Stimulated activated CD4-positive, alpha-beta T cell treated with anti-CD3 and anti-CD28 coated beads, Interleukin-15, amount 100 ng/mL, for 48 hours (primary cell): ENCODE results near the gene INTS11.

Experiments
- DNase-seq, 2 donors: peaks; one replicate each; pipeline ENCODE4 v3.0.0-alpha.2; 2020; ENCODE audit warnings: low read depth in 2 of 2

The INTS11 gene

DNA sequence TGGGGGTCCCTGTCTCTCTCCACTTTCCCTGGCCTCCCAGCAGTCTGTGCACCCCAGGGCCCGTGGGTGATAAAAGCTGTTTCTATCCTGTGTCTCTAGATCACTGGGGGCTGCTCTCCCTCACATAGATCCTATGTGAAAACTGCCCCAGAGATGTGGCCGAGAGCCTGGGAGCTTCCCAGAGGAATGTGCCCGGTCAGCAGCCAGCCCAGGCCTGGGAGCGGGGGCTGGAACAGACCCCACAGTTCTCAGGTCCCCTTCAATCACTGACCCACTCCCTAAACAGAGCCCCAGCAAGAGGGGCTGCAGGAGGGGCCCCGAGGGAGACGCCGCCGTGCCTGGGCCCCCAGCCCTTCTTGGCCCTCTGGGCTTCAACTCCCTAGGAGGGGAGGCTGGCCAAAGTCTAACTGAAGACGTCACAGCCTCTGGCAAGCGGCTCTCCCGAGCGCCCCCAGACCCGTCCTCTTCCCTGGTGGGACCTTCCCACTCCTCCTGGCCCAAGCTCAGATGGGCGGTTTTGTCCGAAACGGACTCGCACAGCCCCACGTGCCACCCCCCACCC, 33.5 kb upstream of the INTS11 start:
- no peak for DNase-seq

DNA sequence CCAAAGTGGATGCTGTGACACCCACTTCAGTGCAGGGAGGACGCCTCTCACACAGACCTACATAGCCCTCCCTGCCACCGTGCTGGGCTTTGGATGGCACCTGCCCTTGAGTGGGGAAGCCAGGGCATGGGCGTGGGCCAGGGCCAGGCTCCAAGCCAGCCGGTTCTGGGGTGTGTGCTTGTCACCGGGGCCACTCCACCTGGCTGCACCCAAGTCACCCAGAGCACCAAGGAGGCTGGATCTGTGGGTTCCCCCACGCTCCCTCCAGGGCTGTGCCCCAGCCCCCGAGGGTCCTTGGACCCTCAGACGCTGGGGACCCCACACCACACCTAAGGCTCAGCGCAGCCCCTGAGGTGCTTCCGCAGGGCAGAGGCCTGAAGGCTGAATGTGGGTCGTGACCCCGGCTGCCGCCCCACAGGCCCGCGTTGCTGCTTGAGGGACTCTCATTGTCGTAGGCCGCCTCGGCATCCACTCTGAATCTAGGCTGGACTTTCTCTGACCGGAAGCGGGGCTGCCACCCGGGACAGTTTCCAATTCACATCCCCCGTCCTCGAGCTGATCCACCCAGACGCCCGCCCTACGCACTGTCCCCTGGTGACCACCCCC, 32.4 kb upstream of the INTS11 start:
- no peak for DNase-seq

DNA sequence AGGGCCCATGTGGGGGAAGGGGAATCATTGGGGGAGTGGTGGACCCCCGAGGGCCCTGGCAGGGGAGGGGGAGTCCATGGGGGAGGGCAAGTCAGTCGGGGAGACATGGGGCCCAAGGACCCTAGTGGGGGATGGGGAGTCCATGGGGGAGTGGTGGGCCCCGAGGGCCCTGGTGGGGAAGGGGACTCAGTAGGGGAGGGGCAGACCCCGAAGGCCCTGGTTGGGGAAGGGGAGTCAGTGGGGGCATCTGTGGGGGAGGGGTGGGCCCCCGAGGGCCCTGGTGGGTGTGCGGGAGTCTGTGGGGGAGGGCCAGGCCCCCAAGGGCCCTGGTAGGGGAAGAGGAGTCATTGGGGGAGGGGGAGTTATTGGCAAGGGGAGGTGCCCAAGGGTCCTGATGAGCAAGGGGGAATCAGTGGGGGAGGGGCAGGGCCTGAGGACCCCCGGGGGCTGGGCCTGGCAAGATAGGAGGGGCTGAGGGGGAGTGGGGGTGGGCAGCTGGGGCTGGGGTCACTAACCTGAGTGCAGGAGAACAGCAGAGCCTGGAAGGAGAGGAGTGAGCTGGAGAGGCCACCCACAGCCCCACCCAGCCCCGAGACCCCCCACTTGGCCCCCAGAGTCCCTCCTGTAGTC, 31.8 kb upstream of the INTS11 start:
- DNase-seq = no peak

DNA sequence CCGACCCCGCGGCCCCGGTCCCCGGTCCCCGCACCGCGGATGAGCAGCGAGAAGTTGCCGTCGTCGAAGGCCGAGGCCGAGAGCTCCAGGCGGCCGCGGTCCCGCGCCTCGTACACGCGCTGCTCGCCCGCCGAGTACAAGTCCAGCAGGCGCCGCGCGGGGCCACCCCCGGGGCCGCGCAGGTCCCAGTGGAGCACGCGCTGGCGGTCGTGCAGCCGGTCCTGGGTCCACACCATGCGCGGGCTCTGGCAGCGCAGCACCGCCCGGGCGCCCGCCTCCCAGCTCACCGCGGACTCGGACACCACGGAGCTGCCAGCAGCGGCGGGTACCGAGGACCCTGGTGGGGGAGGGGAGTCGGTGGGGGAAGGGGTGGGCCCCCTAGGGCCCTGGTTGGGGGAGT, 31.0 kb upstream of the INTS11 start:
- DNase-seq = no peak

DNA sequence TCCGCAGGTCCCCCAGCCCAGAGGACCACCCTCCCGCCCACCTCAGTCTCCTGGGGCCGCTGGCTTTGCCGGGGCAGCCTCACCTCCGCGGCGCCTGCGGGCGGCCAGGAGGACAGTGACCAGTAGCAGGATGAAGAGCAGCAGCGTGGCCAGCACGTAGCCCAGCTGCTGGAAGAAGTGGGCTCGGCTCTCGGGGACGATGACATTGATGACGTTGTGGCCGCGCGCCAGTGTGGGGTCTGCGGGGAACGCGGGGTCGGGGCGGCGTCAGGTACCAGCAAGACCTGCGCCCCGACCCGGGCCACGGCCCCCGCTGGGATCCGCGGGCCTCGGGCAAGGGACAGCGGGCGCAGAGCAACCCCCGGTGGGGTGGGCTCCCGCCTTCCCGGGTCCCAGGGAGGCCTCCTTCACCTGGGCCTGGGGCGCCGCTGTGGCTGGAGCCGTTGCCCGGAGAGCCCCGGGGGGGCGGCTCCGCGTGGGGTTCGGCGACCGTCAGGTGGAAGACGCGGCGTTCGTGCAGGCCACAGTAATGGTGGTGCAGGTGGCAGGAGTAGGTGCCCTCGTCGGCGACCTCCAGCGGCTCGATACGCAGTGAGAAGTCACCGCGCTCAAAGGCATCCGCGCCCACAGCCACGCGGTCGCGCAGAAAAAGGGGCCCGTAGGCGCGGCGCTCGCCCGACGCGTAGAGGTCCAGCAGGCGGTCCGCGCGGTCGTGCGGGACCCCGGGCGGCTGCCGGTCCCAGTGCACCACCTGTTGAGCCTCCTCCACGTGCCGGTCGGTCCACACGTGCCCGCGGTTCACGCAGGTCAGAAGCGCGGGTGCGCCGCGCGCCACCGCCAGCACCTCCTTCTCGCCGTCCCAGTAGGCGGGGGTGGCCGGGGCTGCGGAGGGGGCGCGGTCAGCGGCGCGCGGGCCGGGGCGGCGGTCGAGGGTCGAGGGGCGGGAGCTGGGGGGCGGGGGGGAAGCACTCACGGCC, 30.1 kb upstream of the INTS11 start:
- no peak for DNase-seq

DNA sequence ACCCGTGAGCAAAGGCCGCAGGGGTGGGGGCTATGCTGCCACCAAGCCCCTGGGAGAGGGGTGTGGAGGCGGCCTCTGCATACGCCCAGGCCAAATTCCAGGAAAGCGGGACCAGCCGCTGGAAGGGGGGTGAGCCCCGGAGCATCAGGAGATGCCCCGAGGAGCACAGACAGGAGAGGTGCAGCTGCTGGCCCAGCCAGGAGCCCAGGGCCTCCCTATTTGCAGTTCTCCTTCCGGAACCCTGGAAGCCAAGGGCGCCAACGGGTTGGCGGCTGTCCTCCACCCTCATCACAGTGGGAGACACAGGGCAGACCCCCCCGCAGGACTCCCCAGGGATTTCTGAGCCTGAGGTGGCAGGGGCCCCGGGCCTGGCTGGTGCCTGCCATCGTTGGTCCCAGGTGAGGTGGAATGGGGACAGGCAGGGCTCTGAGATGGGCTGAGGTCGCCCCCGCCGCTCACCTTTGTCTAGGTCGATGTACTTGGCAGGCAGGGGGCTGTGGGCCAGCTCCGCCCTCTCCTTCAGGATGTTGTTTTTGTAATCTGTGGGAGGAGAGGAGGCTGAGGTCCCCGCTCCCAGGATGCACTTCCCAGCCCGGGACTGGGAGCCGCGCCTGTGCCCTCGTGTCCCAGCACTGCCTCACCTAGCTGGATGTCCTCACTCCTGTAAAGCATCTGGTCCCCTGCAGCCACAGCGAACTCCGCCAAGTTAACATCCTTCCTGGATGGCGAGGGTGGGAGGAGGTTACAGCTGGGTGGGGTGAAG, 29.1 kb upstream of the INTS11 start:
- no peak for DNase-seq

DNA sequence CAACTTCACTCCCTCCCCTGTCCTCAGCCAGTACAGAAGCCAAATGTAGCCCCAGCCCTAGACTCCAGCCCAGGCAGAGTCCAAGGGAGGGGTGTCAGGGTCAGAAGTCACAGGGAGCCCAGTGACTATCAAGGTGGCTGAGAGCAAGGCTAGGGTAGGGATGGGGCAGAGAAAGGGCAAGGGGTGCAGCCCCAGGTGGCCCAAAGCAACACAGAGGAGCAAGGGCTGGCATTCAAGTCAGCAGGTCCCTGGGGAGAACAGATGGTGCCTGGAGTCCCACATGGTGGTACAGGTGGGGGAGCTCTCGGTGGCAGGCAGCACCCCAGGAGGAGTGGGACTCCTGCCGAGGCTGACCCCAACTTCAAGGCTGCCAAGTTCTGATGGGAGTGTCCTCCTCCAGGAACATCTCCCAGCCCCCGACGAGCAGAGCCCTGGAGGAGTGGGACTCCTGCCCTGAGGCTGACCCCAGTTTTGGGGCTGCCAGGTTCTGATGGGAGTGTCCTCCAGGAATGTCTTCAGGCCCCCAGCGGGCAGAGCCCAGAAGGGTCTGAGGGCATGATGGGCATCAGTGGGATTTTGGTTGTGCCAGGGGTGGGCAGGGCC, 28.4 kb upstream of the INTS11 start:
- DNase-seq = no peak

DNA sequence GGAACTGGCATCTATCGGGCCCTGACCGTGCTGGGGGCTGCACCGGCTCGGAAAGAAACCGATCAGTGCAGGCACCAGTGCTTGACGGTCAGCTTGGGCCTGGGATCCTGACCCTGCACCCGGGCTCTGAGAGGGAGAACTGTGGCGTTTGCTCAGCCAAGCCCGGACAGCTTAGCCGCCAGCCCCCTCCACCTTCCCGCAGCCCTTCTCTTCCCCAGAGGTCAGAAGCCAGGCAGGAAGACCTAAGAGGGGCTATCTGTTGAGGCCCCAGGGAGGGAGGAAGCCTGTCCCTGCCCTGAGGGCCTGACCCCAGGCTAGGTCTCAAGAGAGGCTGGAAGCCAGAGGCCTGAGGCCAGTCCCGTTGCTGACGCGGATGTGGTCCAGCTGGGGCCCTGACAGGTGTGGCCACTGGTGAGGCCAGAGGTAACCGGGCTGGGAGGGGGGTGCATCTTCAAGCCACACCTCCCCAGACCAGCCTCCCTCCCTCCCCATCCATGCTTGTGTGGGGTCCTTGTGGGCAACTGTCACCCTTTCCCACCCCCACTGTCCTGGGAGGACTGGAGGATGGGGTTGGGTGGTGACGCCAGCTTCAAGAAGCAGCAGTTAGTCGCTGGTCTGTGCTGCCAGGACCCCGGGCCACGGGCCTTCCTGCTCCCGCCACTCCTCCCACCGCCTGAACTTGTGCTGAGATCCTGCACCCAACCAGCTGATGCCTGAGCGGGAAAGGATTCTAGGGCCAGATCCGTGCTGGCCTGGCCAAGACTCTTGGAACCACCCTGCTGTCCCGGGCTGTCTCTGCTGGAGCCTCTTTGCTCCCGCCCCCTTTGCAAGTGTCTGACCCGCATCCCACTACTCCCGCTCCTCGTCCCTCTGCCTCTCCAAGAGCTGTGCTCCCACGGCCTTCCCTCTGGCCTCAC, 27.3 kb upstream of the INTS11 start:
- no peak for DNase-seq

DNA sequence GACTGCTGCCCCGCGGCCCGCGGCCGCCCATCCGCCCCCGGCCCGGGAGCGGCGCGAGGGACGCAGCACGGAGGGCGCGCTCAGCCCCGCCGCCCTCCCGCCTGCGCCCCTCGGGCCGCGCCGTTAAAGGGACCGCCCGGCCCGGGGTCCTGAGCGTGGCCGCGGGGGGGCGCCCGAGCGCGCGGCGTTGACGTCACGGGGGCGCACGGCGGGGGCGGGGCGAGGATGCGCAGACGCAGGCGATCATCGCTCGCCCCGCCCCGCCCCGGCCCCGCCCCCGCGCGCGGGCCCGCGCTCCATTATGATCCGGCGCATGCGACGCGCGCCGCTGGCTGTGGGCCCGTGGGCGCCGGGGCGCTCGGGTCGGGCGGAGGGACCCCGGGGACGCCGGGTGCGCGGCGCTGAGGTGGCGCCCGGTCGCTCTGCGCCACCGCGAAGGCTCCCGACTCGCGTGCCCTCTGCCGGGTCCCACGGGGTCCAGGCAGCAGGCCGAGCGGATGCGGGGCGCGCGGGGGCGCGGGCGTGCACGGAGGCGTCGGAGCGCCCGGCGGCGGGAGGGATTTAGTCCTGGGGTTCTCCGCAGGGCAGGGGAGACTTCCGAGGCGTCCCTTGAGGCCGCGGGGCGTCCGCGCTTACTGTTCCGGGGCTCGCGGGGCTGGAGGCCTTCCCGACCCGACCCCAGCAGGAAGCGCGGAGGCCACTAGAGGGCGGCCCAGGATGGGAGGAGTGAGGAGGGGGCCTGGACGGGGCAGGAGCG, 25.0 kb upstream of the INTS11 start, which contains the start of gene DVL1:
TSS of gene DVL1 (minus strand) at position 163 of the 757 bp plus-strand sequence. CDS start 353 bp downstream, outside the sequence.
- peak in 1 of 2 donors; percentile 55 for DNase-seq

DNA sequence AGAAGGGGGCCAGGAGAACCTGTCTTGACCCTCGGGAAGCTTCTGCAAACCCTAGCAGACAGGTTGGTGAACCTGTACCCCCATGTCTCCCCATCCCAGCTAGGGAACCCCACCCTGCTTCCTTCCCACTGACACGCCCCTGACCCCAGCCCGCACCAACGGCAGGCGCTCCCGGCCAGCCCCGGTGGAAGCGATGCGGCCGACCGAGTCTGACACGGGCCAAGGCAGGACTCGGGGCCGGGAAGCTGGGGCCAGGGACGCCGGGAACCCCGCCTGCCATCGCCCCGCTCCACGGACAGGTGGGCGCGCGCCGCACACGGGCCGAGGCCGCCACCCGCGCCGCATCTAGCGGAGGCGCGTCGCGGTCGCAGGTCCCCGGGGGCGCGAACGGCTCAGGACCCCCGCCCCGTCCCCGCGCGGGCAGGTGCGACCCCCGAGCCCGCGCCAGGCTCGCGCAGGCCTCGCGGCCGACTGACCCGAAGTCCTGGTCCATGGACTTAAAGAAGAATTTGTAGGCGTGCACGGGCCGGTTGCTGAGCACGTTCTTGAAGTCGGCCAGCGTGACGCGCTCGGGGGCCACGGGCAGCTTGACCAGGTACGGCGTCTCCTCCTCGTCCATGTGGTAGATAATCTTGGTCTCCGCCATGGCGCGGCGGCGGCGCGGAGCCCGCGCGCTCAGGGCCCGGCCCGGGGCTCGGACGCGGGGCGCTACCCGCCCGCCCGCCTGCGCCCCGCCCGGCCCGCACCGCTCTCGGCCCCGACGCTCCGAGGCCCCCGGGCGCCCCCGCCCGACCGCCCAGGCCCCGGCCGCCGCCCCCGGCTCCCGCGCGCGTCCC, 24.2 kb upstream of the INTS11 start:
- DNase-seq = no peak

DNA sequence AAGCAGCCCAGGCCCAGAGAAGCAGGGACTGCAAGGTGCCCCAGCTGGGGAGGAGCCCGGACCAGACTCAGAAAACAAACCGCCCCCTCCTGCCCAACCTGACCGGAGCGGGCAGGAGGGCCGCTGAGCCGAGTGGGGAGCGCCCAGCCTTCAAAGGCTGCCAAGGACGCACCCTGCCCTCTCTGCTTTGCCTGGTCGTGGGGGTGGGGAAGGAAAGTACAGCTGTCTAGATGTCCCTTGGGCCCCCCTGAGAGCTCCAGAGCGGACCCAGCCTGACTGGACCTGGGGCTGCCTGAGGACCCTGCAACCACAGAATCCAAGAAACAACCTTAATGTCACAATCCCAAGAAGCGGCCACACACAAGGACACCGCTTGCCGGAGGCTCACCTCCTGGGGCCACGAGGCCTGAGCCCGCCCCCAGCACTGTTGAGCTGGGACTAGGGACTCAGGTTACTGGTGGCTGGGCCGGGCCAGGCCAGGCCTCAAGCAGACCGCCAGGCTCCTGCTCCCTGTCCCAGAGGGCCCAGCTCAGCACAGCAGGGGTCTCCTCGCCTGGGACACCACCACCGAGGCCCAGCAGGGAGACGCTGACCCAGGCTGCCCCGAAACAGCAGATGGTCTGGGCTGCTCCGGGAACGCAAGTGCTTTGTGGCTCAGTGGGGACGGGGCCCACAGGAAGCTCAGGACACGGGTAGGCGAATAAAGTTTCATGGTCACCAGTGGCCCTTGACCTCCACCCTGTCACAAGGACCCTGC, 23.4 kb upstream of the INTS11 start:
- DNase-seq = no peak

DNA sequence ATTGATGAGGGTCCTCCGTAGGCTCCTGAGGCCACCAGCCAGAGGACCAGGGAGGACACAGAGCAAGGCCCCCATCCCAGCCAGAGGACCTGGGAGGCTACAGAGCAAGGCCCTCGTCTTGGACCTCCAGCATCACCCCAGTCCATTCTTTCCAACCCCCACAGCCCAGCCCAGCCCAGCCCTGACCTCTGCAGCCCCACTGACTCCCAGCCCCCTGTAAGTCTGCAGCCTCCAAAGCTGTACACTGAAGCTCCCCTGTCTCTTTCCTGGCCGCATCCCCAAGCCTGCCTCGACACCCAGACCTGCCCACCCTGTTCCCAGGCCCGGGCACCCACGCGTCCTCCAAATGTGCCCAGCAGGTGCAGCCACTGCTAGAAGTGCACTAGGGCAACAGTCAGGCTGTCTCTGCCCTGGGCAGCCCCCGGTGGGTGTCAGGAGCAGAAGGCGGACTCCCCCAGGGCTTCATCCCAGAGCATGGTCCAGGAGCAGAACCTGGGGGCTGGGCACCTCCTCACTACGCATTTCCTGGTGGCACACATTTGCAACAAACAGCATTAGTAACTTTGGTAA, 22.7 kb upstream of the INTS11 start:
- DNase-seq = no peak

DNA sequence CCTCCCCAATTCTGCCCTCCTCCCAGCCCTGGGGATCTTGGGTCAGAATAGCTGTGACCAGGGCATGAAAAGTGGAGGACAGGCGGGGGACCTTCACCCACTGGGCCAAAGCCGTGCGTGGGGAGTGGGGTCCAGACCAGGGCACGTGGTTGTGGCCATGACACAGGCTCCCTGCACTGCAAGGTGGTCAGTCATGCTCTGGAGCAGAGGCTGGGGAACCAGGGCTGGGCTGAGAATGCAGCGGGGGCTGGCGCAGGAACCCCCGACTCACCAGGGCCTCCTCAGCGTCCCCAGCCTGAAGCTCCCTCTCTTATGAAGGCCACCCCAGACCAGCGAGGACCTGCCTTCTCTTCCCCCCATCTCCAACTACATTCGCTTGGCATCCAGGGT, 22.0 kb upstream of the INTS11 start:
- no peak for DNase-seq

DNA sequence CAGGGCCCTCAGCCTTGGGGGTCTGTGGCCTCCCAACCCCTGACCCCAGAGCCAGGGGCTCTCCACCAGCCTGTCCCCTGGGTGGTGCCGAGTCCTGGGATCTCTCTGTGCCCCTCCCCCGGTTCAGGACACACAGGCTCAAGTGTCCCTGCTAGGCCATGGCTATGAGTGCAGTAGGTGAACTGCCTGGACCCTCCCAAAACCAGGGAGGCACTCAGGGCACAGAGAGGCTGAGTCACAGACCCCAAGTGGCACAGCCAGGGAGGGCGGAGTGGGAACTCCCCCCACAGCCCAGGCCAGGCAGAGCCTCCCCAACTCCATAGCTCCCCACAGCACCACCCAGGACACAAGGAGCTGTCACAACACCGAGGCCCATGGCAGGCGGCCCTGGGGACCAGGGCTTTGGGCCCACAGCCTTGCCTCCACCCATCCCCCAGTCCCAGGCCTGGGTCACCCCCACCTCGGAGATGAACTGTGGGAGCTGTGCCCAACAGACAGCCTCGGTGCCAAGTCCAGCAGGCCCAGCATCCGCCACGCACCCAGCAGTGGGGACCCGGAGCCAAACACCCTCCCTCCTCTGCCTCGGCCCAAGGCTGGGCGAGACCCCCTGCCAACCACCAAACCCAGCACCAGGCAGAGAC, 21.5 kb upstream of the INTS11 start:
- DNase-seq = no peak

DNA sequence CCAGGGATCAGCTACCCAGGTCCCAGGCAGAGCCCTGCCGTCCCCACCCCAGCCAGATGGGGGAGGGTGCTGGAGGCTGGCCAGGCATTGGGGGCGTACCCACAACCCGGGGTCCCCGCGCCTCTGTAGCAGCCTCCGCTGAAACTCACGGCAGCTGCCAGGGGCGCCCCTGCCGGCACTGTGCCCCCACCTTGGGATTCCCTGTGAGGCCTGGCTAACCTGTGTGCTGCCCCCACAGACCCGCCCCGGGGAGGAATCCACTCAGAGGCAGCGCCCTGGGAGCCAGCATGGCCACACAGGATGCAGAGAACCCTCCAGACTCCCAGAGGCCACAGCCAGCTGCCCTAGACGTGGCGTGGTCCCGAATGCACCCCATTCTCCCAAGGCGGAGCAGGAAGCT, 20.9 kb upstream of the INTS11 start:
- DNase-seq = no peak

DNA sequence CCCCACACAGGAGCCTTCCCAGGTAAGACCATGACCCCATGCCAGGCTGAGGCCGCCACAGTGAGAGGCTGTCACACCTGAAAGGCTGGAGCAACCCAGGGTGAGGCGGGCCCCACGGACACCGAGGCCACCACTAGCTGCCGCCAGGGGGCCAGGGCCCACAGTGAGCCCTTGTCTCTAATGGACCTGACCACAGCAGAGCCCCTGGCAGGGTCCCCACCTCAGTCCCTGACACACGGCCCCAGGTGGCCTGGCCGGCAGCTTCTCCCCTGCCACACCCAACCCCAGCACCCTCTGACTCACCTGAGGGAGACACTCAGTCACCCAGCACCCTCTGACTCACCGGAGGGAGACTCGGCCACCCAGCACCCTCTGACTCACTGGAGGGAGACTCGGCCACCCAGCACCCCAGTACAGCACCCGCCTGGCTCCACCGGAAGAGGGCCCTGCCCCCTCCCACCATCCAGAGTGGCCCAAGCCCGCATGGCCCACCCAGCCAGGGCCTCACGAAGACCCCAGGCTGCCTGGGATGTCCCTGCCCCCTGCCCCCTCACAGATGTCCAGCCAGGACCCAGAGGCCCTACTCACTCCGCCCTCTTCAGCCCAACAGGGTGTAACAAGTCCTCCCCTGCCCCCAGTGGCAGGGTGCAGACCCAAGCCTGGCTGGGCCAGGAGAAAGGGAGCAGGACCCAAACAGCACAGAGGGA, 20.3 kb upstream of the INTS11 start:
- peak; percentile 53 to 58 for DNase-seq
